Vagina (tissue), 2 donors: ENCODE results near the gene LCP1.

Experiments used
- CTCF ChIP-seq, 3 experiments: fragments of 450-650 bp in 2 of 3; fragments of 200-600 bp in 1 of 3; sonication (generic) in 1 of 3; IDR thresholded peaks; one replicate each; pipeline ENCODE4 v1.5.1; 2017 to 2019; ENCODE audit warnings: antibody characterized with exemption in 3 of 3, mild to moderate bottlenecking in 2 of 3, moderate library complexity in 2 of 3
- POLR2A ChIP-seq, 2 donors: fragments of 450-650 bp; IDR thresholded peaks; one replicate each; pipeline ENCODE4 v1.6.1; 2017; ENCODE audit warnings: antibody characterized with exemption in 2 of 2, mild to moderate bottlenecking in 2 of 2, moderate library complexity in 2 of 2
- POLR2AphosphoS5 ChIP-seq, 2 donors: sonication (generic); formaldehyde crosslinking; IDR thresholded peaks; one replicate each; pipeline ENCODE4 v1.9.0; 2017; ENCODE audit warnings: antibody characterized with exemption in 2 of 2, mild to moderate bottlenecking in 2 of 2, low read depth in 1 of 2; ENCODE audit not compliant: insufficient read depth in 1 of 2

GRCh38 chr13:46152627-46153328, 29.2 kb downstream of the LCP1 start:
- TF ChIP-seq CTCF (IDR thresholded peaks at IDR 0.05) (no peak), POLR2AphosphoS5 (IDR thresholded peaks at IDR 0.05; ENCODE audit: insufficient read depth in 1 of 2, low read depth in 1 of 2) (no peak), POLR2A (IDR thresholded peaks at IDR 0.05) (no peak)
